ENCODE measurements around the gene RBM19.

- no peak for TF ChIP-seq CTCF (IDR thresholded peaks at IDR 0.05)
- TF ChIP-seq POLR2A (IDR thresholded peaks at IDR 0.05), result no peak
- no peak for TF ChIP-seq EP300 (IDR thresholded peaks at IDR 0.05)
Measured at GRCh38 chr12:113891739-113892520, 74.2 kb downstream of the RBM19 start.
